GM19463 (cell line): Measurements from ENCODE around the gene NDUFB10.

Source experiments
- ATAC-seq: cut with Tn5 transposase; IDR thresholded peaks from one replicate; pipeline ENCODE4 v1.9.1; 2021; ENCODE audit warnings: mild to moderate bottlenecking, moderate library complexity; ENCODE audit not compliant: unreplicated experiment

Gene NDUFB10

DNA sequence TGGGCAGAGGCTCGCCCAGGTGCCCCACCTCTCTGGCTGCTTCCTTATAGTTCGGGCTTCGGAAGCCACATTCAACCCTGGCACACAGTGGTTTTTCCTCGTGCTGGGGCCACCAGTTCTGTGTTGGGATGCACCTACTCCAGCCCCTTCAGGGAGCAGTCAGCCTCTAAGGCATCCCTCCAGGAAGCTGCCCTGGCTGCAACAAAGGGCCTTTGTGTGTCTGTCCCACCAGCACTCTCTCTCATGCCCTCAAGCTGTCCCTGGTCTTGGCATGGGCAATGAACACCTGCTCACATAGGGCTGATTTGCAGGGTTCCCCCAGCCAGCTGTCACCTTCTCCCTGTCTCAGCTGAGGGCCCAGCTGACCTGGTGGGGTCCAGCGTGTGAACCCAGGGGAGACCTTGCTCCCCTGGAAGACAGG lies 22.7 kb downstream of the NDUFB10 start:
- no peak for ATAC-seq

GRCh38 chr16:1982991-1983543 lies 23.7 kb downstream of the NDUFB10 start:
- ATAC-seq, result no peak

- ATAC-seq, result peak; percentile 82
Observed at GRCh38 chr16:1983544-1984346, 24.4 kb downstream of the NDUFB10 start, which contains the start of gene GFER. GFER (plus strand) TSS chr16:1984193; CDS start chr16:1984219, 26 bp downstream.

DNA sequence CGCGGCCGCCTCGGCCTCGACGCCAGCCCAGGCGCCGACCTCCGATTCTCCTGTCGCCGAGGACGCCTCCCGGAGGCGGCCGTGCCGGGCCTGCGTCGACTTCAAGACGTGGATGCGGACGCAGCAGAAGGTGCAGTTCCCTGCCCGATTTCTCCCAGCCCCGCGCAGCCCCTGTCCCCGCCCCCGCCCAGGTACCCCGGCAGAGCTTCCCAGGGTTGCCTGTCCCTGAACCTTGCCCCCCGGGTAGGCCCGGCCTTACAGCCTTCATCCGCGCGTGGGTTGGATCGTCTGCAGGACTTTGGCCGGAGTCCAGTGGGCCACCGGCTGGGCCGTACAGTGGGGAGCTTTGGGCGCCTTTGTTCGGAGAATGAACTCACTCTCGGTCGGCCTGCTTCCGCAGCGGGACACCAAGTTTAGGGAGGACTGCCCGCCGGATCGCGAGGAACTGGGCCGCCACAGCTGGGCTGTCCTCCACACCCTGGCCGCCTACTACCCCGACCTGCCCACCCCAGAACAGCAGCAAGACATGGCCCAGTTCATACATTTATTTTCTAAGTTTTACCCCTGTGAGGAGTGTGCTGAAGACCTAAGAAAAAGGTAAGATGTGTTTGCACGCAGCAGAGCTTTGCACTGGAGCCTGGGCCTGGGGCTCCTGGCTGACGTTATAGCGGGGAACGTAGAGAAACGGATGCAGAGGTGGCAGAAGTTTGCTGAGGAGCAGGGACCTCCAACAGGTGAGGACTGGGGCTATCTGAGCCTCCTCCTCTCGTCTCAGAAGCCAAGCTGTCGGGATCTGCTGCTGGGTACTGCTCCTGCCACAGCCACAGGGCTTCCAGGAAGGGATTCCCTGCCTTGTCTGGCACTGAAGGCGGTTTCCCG lies 25.2 kb downstream of the NDUFB10 start:
- ATAC-seq, result no peak

DNA sequence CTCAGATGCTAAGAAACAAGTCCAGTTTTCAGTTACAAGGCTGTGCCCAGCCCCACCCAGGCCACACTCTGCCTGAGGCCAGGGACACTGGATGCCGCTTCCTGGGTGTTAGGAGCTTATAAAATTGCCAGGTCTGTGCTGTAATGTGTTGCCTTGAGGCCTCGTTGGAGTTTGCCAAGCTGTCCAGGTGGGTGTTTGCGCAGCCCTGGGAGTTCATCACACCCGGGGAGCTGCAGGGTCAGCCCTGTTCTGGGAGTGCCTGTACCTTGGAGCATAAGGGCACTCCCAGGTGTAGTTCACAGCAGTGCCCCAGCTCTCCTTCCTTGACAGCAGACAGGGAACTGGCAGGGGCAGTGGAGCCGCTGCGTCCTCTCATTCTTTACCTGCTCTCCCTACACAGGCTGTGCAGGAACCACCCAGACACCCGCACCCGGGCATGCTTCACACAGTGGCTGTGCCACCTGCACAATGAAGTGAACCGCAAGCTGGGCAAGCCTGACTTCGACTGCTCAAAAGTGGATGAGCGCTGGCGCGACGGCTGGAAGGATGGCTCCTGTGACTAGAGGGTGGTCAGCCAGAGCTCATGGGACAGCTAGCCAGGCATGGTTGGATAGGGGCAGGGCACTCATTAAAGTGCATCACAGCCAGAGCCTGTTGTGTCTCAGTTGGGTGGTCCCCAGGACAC lies 26.3 kb downstream of the NDUFB10 start:
- ATAC-seq, result no peak

DNA sequence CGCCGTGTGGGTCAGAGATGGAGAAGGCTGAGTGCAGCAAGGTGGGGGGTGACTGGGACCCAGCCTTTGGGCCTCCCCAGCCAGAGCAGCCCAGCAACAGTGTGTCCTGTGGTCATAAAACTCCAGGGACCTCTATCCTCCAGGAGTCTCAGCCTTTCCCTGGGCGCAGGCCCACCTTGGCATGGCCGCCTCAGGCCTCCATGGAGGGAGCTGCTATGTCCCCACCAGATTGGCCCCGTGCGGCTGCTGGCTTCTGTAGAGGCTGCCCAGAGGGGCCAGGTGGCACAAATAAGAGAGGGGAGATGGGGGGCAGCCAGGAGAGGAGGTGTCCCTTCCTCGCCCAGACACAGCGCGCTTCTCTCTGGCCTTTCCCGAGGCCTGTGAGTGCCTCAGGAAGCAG lies 27.9 kb downstream of the NDUFB10 start:
- ATAC-seq, result no peak

DNA sequence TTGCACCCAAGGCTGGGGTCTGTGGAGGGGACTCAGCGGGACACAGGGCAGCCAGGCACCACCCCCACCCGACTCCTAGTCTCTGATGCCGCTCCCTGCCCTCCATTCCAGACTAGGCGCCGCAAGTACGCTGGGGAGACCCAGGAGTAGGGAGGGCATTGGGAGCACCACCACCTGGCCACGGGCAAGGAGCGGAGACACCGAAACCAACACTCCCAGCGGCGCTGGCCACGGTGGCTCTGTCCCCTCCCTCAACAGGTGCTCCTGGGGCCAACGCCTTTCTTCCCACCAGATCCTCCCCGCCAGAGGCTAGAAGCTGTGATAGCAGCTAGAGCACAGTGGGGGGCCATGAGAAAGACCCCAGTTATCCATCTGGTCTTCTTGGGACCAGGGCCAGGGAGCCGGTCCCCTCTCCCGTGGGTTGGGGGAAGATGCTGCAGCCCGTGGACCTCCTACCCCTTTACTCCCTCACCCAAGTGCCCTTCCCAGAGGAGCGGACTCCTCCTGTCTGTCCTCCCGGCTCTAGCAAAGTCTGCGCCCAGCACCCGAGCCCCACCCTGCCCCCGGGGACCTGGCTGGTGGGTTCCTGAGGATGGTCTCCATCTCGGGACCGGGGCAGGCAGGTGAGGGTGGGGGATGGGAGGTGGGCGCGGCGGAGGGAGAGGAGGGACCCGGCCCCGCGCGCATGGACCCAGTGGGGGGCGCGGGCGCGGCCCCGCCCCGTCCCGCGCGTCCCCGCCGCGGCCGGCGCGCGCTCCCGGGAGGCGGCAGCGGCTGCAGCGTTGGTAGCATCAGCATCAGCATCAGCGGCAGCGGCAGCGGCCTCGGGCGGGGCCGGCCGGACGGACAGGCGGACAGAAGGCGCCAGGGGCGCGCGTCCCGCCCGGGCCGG lies 30.1 kb downstream of the NDUFB10 start, which contains the start of gene SYNGR3:
TSS of gene SYNGR3 (plus strand) at position 762 of the 892 bp plus-strand sequence. CDS start 133 bp downstream, outside the sequence.
- no peak for ATAC-seq

DNA sequence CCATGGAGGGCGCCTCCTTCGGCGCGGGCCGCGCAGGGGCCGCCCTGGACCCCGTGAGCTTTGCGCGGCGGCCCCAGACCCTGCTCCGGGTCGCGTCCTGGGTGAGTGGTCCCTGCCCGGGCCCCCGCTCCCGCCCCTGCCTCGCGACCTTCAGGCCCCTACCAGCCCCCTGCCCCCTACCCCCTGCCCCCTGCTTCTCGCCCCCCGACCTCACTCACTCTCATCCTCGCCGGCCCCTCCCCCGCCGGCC lies 30.7 kb downstream of the NDUFB10 start:
- no peak for ATAC-seq

- no peak for ATAC-seq
Observed at GRCh38 chr16:1990351-1991134, 31.2 kb downstream of the NDUFB10 start.

DNA sequence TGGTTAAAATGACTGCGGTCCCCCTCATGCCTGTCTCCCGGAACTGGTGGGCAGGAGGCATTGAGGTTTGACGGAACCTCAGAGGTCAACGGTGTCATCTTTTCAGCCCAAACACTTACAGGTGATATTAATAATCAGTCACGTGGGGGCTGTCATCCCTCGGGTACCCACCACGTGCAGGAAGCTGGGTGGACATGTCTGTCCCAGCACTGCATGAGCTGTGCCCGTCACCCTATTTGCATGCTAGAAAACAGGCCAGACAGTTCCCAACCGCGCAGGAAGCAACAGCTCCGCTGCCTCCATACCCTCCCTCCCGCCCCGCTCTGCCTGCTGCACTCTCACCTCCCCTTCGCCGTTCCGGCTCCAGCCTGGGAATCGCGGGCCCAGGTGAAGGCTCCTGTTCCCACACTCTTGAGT lies 31.8 kb downstream of the NDUFB10 start:
- no peak for ATAC-seq

GRCh38 chr16:1991588-1991947 lies 32.2 kb downstream of the NDUFB10 start:
- no peak for ATAC-seq

DNA sequence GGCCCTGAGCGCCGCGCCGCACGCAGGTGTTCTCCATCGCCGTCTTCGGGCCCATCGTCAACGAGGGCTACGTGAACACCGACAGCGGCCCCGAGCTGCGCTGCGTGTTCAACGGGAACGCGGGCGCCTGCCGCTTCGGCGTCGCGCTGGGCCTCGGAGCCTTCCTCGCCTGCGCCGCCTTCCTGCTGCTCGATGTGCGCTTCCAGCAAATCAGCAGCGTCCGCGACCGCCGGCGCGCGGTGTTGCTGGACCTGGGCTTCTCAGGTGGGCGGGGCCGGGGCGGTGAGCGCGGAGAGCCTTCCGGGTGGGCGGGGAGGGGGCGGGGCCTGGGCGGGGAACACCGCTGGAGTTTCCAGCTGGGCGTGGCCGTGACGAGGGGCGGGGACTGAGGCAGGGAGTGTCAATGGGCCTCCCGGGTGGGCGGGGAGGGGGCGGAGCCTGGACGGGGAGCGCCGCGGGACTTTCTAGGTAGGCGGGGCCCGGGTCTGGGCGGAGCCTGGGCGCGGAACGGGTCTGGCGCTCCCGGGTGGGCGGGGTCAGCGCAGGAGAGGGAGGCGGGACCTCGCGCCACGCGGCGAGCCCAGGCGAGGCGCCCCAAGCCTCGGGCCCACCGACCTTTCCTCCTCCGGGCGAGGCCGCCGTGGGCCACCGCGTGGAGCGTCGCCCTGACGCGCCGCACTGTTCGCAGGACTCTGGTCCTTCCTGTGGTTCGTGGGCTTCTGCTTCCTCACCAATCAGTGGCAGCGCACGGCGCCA lies 32.8 kb downstream of the NDUFB10 start:
- ATAC-seq, result peak; percentile 47

DNA sequence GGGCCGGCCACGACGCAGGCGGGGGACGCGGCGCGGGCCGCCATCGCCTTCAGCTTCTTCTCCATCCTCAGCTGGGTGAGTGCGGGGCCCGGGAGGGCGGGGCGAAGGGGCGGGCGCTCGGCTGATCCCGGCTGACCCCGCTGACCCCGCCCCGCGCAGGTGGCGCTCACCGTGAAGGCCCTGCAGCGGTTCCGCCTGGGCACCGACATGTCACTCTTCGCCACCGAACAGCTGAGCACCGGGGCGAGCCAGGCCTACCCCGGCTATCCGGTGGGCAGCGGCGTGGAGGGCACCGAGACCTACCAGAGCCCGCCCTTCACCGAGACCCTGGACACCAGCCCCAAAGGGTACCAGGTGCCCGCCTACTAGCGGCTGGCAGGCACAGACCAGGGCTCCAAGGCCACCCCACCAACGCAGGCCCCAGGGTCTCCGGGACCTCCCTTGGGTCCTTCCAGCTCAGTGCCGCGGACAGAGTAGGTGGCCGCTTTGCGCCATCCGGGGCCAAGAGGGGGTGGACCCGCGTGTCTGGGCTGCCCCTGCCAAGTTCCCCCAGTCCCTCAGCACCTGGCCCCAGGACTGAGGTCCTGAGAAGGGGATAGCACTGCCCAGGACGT lies 33.5 kb downstream of the NDUFB10 start:
- no peak for ATAC-seq

GRCh38 chr16:1993731-1994131 lies 34.4 kb downstream of the NDUFB10 start:
- no peak for ATAC-seq

DNA sequence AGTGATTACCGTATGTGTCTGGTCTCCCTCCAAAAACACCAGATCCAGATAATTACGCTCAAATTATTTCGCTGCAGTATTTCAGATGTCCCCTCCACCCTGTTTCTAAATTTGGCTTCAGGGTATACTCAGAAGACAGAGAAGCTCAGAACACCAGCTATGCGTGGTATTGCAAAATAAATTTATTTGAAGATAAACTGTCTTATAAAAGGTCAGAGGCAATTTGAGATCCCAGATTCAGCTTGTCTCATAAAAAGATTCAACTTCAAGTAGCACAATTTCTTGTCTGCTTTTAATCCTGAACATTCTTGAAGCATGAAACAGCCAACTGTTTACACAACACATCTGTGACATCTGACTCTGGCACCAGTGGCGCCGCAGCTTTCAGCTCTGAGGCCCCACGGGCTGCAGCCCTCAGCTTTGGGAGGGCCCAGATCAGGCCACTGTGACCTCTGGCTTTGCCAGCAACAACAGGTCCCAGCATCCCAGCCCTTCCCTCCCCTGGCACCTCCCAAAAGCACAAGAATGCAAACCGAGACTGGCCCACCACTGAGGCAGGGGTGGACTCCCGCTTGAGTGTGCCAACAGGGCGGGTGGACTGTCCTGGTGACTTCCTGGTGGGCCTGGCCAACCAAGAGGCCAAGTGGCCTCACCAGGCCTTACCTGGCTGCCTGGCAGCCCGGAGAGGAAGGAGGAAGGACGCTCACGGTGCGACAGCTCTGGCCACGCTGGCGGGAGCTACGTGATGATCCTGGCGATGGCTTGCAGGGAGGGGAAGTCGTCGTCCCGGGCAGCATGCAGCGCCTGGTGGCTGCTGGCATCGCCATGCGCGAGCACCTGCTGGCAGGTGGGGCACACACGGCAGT lies 38.4 kb downstream of the NDUFB10 start:
- no peak for ATAC-seq

GRCh38 chr16:1998360-1998835 lies 39.1 kb downstream of the NDUFB10 start:
- ATAC-seq, result no peak
